ENCODE data around the gene PCSK5. TPM values are rescaled to one million over a fixed set of nuclear protein-coding genes. Genes with fewer than 3 reads are reported as not detected.

Gene PCSK5
- total RNA-seq, 1 experiment from 2014 or later = 6.9 TPM

DNA sequence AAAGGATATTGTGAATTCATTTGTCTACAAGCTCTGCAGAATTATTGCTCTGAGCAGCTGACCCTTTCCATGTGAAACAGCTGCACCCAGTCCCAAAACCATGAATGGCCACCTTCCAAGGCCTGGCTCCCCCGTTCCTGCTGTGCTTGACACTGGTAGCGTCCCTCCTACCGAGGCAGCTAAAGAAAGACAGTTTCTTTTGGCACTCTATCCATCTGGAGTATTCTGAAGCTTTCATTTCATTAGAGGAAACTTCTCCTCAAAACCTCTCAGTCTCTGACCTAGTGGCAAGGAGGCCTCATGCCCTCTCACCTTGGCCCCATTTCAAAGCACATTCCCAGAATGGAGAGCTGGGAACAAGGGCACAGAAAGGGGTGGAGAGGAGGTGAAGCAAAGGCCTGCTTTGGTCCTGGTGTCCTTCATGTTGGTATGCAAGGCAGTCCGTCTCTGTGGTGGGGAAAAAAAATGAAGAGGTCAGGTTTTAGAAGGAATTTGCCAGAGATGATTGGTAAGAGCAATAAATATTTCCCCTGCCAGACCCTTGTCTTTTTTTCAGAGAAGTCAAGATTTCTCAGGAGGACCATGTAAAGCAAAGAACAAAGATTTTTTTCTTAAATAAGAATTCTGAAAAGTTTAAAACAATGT, 271.7 kb downstream of the PCSK5 start (continued):
- no peak for TF ChIP-seq RAD21 (IDR thresholded peaks at IDR 0.05; ENCODE audit: low read depth)
- TF ChIP-seq SRF (IDR thresholded peaks at IDR 0.05; ENCODE audit: low read depth) = no peak
- no peak for TF ChIP-seq TCF7L2 (IDR thresholded peaks at IDR 0.05; ENCODE audit: borderline replicate concordance, extremely low read depth, insufficient read depth, insufficient read length)
- TF ChIP-seq, protein P1, sequence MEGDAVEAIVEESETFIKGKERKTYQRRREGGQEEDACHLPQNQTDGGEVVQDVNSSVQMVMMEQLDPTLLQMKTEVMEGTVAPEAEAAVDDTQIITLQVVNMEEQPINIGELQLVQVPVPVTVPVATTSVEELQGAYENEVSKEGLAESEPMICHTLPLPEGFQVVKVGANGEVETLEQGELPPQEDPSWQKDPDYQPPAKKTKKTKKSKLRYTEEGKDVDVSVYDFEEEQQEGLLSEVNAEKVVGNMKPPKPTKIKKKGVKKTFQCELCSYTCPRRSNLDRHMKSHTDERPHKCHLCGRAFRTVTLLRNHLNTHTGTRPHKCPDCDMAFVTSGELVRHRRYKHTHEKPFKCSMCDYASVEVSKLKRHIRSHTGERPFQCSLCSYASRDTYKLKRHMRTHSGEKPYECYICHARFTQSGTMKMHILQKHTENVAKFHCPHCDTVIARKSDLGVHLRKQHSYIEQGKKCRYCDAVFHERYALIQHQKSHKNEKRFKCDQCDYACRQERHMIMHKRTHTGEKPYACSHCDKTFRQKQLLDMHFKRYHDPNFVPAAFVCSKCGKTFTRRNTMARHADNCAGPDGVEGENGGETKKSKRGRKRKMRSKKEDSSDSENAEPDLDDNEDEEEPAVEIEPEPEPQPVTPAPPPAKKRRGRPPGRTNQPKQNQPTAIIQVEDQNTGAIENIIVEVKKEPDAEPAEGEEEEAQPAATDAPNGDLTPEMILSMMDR (IDR thresholded peaks at IDR 0.05 in 2 of 3, conservative IDR thresholded peaks at IDR 0.05 in 1 of 3; ENCODE audit: borderline replicate concordance in 1 of 3, insufficient read depth in 1 of 3, low read depth in 2 of 3, low read length in 2 of 3) = no peak
- no peak for TF ChIP-seq ATF3 (IDR thresholded peaks at IDR 0.05)

DNA sequence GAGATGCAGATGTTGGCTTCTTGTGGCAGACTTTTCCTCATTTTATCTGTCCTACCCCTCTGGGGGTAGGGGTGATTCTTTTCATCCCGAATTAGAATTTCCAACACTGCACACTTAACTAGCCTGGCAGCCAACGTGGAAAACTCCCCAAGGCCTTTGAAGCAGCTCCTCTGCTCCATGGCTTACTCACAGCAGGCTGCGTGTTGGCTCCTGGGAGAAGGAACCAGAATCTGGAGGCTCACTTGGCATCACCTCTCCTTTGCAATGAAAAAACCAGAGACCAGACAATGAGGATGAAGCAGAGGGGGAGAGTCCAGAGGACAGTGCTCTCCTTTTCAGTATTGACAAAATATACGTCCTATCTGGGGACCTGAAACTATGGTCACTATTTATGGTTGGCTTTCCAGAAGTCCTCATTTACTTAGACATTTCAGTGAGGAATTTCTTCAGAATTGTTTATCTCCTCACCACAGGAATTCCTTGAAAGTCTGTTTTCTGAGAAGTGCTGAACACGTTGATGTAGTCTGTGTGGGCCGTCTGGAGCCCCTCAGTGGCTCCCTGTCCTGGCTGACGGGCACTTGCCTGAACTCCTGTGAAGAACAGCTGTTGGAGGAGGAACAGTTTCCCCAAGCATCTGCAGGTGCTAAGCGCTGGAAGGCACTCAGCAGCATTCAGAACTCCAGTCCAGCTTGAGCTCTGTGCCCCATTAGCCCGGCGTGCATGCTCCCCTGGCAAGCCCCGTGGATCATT, 272.5 kb downstream of the PCSK5 start:
- H4K20me1 ChIP-seq (ENCODE audit: insufficient read depth) = no peaks in the 10 kb centered on the region
- H3K4me2 ChIP-seq (ENCODE audit: low read length) = no peak overlapping the region
- H3K9ac ChIP-seq (ENCODE audit: low read length) = no peak overlapping the region
- H3K27ac ChIP-seq (ENCODE audit: low read depth, low read length) = no peak overlapping the region
- H2AFZ ChIP-seq (ENCODE audit: low read depth, low read length, poor library complexity, severe bottlenecking) = no peak overlapping the region
- no TSS peak for BruUV-seq (replicated peaks)
- H3K36me3 ChIP-seq (ENCODE audit: control insufficient read depth in 1 of 2, insufficient read depth in 2 of 2, low read length in 2 of 2) = peaks cover 0 to 3% of the 10 kb centered on the region in 2 experiments; a peak in 1 of 4 replicates
- H3K9me2 ChIP-seq (ENCODE audit: insufficient read depth) = no peaks in the 10 kb centered on the region
- no peaks in the 10 kb centered on the region for H3K79me2 ChIP-seq (ENCODE audit: insufficient read depth, low read length)
- ATAC-seq (no peak), DNase-seq (ENCODE audit: low read depth, low spot score) (no peak)
- POLR2A ChIA-PET = no interaction called here
- RAD21 ChIA-PET (ENCODE audit: low non-redundant PET in 1 of 2, low total read pairs in 2 of 2, uncharacterized antibody in 2 of 2, unreplicated experiment in 2 of 2) = no interaction called here
- intact Hi-C loops (cut with micrococcal nuclease) = no loop called here
- CTCF ChIA-PET = no interaction called here
- H3K9me3 ChIP-seq (ENCODE audit: control insufficient read depth in 1 of 2, insufficient read depth in 1 of 2, low read depth in 1 of 2, low read length in 2 of 2) = no peaks in the 10 kb centered on the region
- H3K27me3 ChIP-seq (ENCODE audit: insufficient read depth, low read length) = no peaks in the 10 kb centered on the region
- H3K4me3 ChIP-seq (replicated peaks in 1 of 2; ENCODE audit: low read depth in 1 of 2, low read length in 2 of 2) = no peak overlapping the region
- H3K4me1 ChIP-seq (ENCODE audit: control insufficient read depth in 1 of 2, insufficient read depth in 2 of 2, low read length in 2 of 2) = no peaks in the 10 kb centered on the region
- TF ChIP-seq, protein P2, sequence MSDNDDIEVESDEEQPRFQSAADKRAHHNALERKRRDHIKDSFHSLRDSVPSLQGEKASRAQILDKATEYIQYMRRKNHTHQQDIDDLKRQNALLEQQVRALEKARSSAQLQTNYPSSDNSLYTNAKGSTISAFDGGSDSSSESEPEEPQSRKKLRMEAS (IDR thresholded peaks at IDR 0.05) = no peak
- no peak for TF ChIP-seq POLR2AphosphoS5 (IDR thresholded peaks at IDR 0.05; ENCODE audit: low read depth, low read length)
- no peak for TF ChIP-seq EZH2phosphoT487 (IDR thresholded peaks at IDR 0.05; ENCODE audit: borderline replicate concordance)
- TF ChIP-seq EGR1 (IDR thresholded peaks at IDR 0.05; ENCODE audit: low read depth) = no peak
- no peak for TF ChIP-seq ELF1 (IDR thresholded peaks at IDR 0.05; ENCODE audit: borderline replicate concordance, low read depth)
- no peak for TF ChIP-seq CEBPB (IDR thresholded peaks at IDR 0.05; ENCODE audit: low read depth)
- TF ChIP-seq, protein P3, sequence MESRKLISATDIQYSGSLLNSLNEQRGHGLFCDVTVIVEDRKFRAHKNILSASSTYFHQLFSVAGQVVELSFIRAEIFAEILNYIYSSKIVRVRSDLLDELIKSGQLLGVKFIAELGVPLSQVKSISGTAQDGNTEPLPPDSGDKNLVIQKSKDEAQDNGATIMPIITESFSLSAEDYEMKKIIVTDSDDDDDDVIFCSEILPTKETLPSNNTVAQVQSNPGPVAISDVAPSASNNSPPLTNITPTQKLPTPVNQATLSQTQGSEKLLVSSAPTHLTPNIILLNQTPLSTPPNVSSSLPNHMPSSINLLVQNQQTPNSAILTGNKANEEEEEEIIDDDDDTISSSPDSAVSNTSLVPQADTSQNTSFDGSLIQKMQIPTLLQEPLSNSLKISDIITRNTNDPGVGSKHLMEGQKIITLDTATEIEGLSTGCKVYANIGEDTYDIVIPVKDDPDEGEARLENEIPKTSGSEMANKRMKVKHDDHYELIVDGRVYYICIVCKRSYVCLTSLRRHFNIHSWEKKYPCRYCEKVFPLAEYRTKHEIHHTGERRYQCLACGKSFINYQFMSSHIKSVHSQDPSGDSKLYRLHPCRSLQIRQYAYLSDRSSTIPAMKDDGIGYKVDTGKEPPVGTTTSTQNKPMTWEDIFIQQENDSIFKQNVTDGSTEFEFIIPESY (IDR thresholded peaks at IDR 0.05; ENCODE audit: extremely low read depth, insufficient replicate concordance, low read length) = no peak
- no peak for TF ChIP-seq SRF (IDR thresholded peaks at IDR 0.05; ENCODE audit: low read depth)
- TF ChIP-seq CBX3 (IDR thresholded peaks at IDR 0.05; ENCODE audit: low read depth) = no peak
- no peak for TF ChIP-seq JUND (IDR thresholded peaks at IDR 0.05)
- no peak for TF ChIP-seq ZFX (IDR thresholded peaks at IDR 0.05)
- no peak for TF ChIP-seq REST (IDR thresholded peaks at IDR 0.05; ENCODE audit: low read depth)
